Fibroblast of skin of back (primary cell): ENCODE data around the gene NAB1. TPM values are rescaled to one million over a fixed set of nuclear protein-coding genes. Genes with fewer than 3 reads are reported as not detected.
"Not testable (repeated sequence)": the region's sequence is repeated elsewhere in the genome, so short reads cannot be mapped to it uniquely, and the experiment has no call there.

Experiments
- DNase-seq: peaks from one replicate; pipeline ENCODE4 v3.0.0-alpha.2; 2013
- polyA plus RNA-seq, 2 experiments: library from polyadenylated mRNA; unstranded; fragments of 120-200 nt; gene quantifications; one replicate each; pipeline ENCODE4 v1.2.1, GENCODE V29; 2013; ENCODE audit not compliant: insufficient read length in 2 of 2

NAB1 gene
- 11.6 TPM for polyA plus RNA-seq (2013, experiment 1 of 2; ENCODE audit: insufficient read length)
- 17.5 TPM for polyA plus RNA-seq (2013, experiment 2 of 2; ENCODE audit: insufficient read length)

DNA sequence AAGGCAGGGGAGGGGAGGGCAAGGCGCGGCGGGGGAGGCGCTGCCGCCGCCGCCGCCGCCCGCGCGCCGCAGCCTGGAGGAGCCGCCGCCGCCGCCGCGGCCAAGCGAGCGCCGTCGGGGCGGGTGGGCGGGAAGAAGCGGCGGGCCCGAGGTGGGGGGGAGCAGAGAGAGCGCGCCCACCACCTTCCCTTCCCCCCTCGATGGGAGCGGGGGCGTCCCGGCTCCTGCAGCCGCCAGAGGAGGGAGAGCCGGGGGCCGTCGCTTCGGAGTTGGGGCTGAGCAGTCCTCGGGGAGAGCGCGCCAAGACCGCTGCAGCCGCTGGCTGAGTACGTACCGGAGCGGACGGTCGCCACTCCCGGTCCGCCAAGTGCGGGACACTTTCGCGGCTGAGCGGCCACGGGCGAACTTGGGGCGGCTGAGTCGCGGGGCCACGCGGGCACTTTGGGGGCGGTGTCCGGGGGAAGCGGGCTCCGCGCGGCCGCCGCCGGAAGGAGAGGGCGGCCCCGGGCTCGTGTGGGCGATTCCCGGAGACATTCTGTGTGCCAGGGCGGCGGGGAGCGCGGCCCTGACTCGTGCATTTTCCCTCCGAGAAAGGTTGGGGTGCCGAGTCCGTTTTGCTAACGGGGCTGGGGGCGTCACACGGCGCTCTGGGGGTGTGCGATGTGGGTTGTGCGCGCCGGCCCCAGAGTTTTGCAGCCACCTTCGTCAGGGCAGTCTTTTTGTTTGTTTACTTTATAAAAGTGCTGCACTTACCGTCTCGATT is at the start of gene NAB1:
Gene NAB1 (plus strand): TSS at position 49 of the 763 bp plus-strand sequence. CDS start 10,094 bp downstream, outside the sequence.
- peak; percentile 45 for DNase-seq

GRCh38 chr2:190599546-190600220 is 49.2 kb upstream of the NAB1 start:
- DNase-seq: no peak

DNA sequence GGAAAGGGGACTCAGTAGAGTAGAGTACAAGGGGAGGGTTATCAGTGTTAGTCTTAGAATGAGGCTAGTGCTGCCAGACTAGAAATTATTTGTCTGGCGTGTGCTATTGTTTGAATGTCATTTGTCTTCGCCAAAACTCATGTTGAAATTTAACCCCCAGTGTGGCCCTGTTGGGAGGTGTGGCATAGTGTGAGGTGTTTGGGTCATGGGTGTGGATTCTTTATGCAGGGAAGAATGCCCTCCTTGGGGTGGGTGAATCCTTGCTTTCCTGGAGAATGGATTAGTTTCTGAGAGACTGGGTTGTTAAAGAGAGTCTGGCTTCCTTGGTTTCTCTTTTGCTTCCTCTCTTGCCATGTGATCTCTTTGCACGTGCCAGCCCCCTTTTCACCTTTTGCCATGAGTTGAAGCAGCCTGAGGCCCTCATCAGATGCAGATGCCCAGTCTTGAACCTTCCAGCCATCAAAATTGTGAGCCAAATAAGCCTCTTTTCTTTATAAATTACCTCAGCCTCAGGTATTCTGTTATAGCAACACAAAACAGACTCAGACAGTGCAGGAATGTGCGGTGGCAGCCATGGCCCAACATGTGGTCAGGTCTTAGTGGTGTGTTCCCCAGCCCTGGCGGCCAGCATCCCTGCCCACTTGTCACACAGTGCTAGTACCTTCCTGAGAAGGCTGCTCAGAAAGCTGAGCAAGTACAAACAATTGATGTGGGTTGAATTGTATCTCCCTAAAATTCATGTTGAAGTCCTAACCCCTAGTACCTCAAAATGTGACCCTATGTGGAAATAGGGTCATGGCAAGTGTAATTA is 48.4 kb upstream of the NAB1 start:
- DNase-seq: no peak

GRCh38 chr2:190603374-190603773 is 45.5 kb upstream of the NAB1 start:
- DNase-seq: no peak

- peak; percentile 46 for DNase-seq
Measured at GRCh38 chr2:190607014-190607597, 41.8 kb upstream of the NAB1 start.

- peak; percentile 80 for DNase-seq
Measured at GRCh38 chr2:190607657-190608357, 41.1 kb upstream of the NAB1 start.

DNA sequence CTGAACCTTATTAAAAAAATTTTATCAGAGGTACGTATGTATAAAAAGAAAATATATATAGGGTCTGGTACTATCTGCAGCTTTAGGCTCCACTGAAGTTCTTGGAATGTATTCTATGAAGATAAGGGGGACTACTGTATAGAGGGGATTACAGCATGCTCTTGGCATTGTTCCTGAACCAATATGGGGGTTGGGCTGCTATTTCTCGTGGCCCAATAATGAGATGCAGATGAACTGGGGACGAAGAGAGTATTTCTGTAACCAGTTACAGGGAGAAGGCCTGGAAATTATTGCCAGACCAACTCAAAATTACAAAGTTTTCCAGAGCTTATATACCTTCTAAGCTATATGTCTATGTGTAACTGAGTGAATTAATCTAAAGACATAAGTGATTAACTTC is 40.0 kb upstream of the NAB1 start:
- DNase-seq: not testable (repeated sequence)

DNA sequence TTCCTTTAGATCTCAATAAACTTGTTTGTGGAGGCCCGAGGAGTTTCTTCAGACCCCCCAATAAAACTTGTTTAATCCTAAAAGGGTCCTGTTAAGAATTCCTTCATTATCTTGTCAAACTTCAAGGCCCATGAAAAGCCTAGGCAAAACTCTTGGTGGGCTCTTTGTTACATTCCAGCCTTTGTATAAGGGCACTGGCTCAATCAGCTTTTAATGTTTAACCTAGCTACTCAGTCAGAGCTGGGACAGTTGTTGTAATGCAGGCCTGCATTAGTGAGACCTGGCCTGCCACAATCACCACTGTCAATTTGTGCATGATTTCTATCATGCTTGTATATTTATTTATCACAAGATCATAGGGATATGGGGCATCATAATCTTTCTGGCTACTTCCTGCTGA is 39.5 kb upstream of the NAB1 start:
- DNase-seq: not testable (repeated sequence)

DNA sequence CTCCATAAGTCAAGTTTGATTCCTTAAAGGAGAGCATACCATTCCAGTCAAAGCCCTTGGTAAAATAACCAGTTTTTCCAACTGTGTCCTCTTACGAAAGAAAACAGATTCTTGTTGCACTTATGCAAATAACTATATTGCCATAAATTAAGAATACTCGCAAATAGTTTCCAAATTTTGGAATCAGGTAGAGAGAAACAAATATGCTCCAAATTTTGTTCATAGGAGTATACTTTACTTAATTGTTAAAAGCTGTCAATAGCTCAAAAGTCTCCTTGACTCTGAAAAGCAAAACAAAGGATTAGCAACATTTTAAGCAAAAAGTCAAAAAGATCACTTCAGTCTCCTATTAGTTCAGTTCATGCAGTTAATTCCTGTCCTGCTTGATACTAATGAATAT is 38.4 kb upstream of the NAB1 start:
- not testable (repeated sequence) for DNase-seq

GRCh38 chr2:190615555-190616200 is 33.2 kb upstream of the NAB1 start:
- no peak for DNase-seq

GRCh38 chr2:190618030-190618429 is 30.9 kb upstream of the NAB1 start:
- DNase-seq: no peak

- no peak for DNase-seq
Measured at GRCh38 chr2:190625691-190626090, 23.2 kb upstream of the NAB1 start.

- DNase-seq: no peak
Measured at GRCh38 chr2:190626641-190627210, 22.2 kb upstream of the NAB1 start.

DNA sequence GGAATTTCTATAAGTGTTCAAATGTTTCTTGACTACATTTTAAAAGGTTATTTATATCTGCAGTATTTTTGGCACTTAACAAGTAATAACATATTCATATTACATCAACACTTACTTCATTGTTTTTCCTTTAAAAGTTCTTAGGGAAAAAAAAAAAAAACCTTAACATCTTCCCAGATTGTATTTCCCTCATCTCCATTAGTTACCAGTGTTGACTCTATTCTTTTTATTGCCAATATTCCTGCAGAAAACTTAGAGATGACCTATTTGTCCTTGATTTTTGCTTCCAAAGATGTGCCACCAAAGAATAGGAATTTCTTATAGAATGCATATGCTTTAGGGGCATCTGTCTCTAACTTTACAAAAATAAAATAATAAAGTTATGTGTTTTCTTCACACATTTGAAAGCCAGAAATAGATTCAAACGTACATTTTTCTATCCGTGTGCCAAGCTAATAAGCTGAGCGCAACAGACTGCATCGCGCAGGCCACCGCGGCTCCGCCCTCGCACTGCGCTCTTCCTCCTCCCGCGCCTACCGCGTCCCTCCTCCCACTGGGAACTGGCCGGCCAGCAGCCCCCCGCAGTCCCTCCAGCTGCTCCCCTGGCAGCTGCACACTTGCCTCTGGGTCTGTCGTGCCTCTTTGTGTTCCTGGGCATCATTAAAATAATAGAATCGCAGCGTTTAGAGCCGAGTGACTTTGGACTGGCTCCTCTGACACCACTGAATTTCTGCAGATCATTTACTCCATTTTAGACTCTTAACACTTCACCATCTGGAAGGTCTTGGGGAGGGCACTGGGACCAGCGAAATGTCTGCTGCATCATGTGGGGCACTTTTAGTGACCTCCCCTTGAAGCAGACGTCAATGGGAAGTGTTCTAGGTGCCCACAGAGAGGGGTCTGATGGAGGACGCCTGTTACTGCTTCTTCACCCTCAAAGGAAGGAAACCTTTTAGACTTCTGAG is 21.2 kb upstream of the NAB1 start:
- no peak for DNase-seq

- DNase-seq: no peak
Measured at GRCh38 chr2:190628591-190629319, 20.1 kb upstream of the NAB1 start.

DNA sequence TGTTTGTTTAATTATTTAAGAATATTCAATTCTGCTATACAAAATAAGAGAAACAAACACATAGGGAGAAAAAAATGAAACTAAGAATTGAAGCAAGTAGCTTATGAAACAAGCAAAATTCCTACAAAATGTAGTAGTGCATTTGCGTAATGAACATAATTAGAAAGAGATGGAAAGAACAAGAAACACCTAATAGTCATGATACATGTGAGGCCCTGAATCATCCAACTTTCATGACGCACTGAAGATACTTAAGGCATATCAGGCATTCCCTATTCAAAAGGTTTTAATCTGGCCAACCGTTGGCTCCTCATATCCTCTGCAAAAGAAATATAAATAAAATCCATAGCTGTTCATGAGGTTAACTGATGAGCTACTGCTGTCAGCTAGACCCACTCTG is 14.5 kb upstream of the NAB1 start:
- no peak for DNase-seq

DNA sequence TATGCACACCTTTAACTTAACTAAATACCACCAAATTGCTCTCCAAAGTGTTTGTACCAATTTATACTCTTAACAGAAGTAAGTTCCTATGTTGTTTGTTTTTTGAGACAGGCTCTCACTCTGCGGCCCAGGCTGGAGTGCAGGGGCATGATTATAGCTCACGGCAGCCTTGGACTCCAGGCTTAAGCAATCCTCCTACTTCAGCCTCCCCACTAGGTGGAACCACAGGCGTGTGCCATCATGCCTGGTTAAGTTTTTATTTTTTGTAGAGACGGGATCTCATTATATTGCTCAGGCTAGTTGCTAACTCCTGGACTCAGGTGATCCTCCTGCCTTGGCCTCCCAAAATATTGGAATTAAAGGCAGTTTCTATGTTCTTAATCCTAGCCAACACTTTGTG is 13.1 kb upstream of the NAB1 start:
- DNase-seq: no peak

- peak; percentile 57 for DNase-seq
Measured at GRCh38 chr2:190636361-190636760, 12.5 kb upstream of the NAB1 start.

DNA sequence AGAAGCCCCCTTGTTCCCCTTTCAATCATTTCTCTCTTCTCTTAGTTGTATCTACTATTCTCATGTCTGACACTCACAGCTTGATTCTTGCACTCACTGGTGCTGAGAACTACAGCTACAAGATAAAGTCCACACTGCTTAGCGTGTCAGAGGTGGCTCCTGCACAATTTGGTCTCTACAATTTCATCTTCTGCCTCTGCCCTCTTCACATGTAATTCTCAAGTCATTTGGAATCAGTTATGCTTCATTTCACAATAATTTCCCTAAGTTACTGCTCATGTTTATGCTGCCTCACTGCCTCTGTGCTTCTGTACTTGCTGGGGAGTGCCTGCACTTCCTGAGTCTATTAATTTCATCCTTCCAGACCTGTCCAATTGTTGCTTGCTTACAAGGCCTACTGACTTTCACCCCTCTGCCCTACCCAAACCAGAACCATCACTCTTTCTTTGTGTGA is 11.6 kb upstream of the NAB1 start:
- no peak for DNase-seq
